ENCODE measurements around the gene GLYATL3. TPM values are rescaled to one million over a fixed set of nuclear protein-coding genes. Genes with fewer than 3 reads are reported as not detected.

The GLYATL3 gene
- total and polyA plus RNA-seq, 2 of the 4 experiments (the other 2 are of a cell fraction) = not detected

Other genes starting within 250 kb of the GLYATL3 start
- gene MMUT, start 36.7 kb upstream of the GLYATL3 start, total RNA-seq (2012; rRNA removed) = 11.7 and 15.3 TPM in 2 replicates
- gene MMUT, start 36.7 kb upstream of the GLYATL3 start, polyA plus RNA-seq (2012; rRNA removed) = 8.3 and 10.6 TPM in 2 replicates
- 2.2 and 5.8 TPM in 2 replicates for gene CENPQ, start 36.6 kb upstream of the GLYATL3 start, total RNA-seq (2012; rRNA removed)
- gene CENPQ, start 36.6 kb upstream of the GLYATL3 start, polyA plus RNA-seq (2012; rRNA removed) = 3.2 and 3.7 TPM in 2 replicates
- not detected in 2 replicates for gene C6orf141, start 50.7 kb downstream of the GLYATL3 start, total RNA-seq (2012; rRNA removed)
- not detected in 2 replicates for gene C6orf141, start 50.7 kb downstream of the GLYATL3 start, polyA plus RNA-seq (2012; rRNA removed)
- gene RHAG, start 136.9 kb downstream of the GLYATL3 start, total RNA-seq (2012; rRNA removed) = not detected in 2 replicates
- gene RHAG, start 136.9 kb downstream of the GLYATL3 start, polyA plus RNA-seq (2012; rRNA removed) = not detected in 2 replicates
- gene CRISP2, start 213.6 kb downstream of the GLYATL3 start, total RNA-seq (2012; rRNA removed) = not detected in 2 replicates
- not detected in 2 replicates for gene CRISP2, start 213.6 kb downstream of the GLYATL3 start, polyA plus RNA-seq (2012; rRNA removed)
- gene CRISP3, start 244.5 kb downstream of the GLYATL3 start, total RNA-seq (2012; rRNA removed) = not detected in 2 replicates
- not detected in 2 replicates for gene CRISP3, start 244.5 kb downstream of the GLYATL3 start, polyA plus RNA-seq (2012; rRNA removed)

All from IMR-90 (cell line).